Occipital lobe (tissue), 2 donors: ENCODE results near the gene AHCTF1. TPM values are rescaled to one million over a fixed set of nuclear protein-coding genes. Genes with fewer than 3 reads are reported as not detected.
"Not testable (repeated sequence)": the region's sequence is repeated elsewhere in the genome, so short reads cannot be mapped to it uniquely, and the experiment has no call there.

ENCODE experiments used
- DNase-seq: peaks from one replicate; lab custom pipeline; 2025; lab: John Stamatoyannopoulos, UW
- total RNA-seq: library from RNA; depleted of rRNA; stranded (reverse); fragments of >200 nt; gene quantifications from one replicate; pipeline ENCODE4 v1.2.3, GENCODE V29; 2014

Gene AHCTF1
- total RNA-seq, 1 donor from 2014 or later, result 48.2 TPM

- DNase-seq, result no peak
Observed at GRCh38 chr1:246923482-246923881, 8.3 kb downstream of the AHCTF1 start.

- no peak for DNase-seq
Observed at GRCh38 chr1:246921481-246921880, 10.3 kb downstream of the AHCTF1 start.

- DNase-seq, result no peak
Observed at GRCh38 chr1:246919902-246920301, 11.8 kb downstream of the AHCTF1 start.

GRCh38 chr1:246916026-246916923 is 15.5 kb downstream of the AHCTF1 start:
- DNase-seq, result not testable (repeated sequence)

GRCh38 chr1:246907472-246907871 is 24.3 kb downstream of the AHCTF1 start:
- no peak for DNase-seq

- DNase-seq, result no peak
Observed at GRCh38 chr1:246906833-246907232, 24.9 kb downstream of the AHCTF1 start.

GRCh38 chr1:246901874-246902273 is 29.9 kb downstream of the AHCTF1 start:
- DNase-seq, result no peak

GRCh38 chr1:246897302-246897701 is 34.4 kb downstream of the AHCTF1 start:
- DNase-seq, result no peak

GRCh38 chr1:246893191-246893939 is 38.4 kb downstream of the AHCTF1 start:
- no peak for DNase-seq

- no peak for DNase-seq
Observed at GRCh38 chr1:246891105-246891504, 40.6 kb downstream of the AHCTF1 start.

GRCh38 chr1:246888522-246888921 is 43.2 kb downstream of the AHCTF1 start:
- no peak for DNase-seq

- DNase-seq, result not testable (repeated sequence)
Observed at GRCh38 chr1:246885389-246885788, 46.4 kb downstream of the AHCTF1 start.

- DNase-seq, result no peak
Observed at GRCh38 chr1:246878551-246878950, 53.2 kb downstream of the AHCTF1 start.

- no peak for DNase-seq
Observed at GRCh38 chr1:246876431-246876830, 55.3 kb downstream of the AHCTF1 start.

- no peak for DNase-seq
Observed at GRCh38 chr1:246875041-246876026, 56.4 kb downstream of the AHCTF1 start.

GRCh38 chr1:246865921-246866320 is 65.8 kb downstream of the AHCTF1 start:
- no peak for DNase-seq

- DNase-seq, result not testable (repeated sequence)
Observed at GRCh38 chr1:246863791-246864190, 68.0 kb downstream of the AHCTF1 start.

- DNase-seq, result no peak
Observed at GRCh38 chr1:246860401-246860800, 71.3 kb downstream of the AHCTF1 start.

- DNase-seq, result no peak
Observed at GRCh38 chr1:246856371-246856770, 75.4 kb downstream of the AHCTF1 start.

GRCh38 chr1:246850640-246851039 is 81.1 kb downstream of the AHCTF1 start:
- not testable (repeated sequence) for DNase-seq

GRCh38 chr1:246843876-246844275 is 87.9 kb downstream of the AHCTF1 start:
- no peak for DNase-seq
